Transverse colon (tissue), 4 donors: ENCODE data around the gene STX8.

Experiments
- EP300 ChIP-seq: sonication (generic); formaldehyde crosslinking; IDR thresholded peaks from one replicate; pipeline ENCODE4 v1.6.1; 2017; ENCODE audit warnings: antibody characterized with exemption, low read depth
- POLR2A ChIP-seq: fragments of 450-650 bp; IDR thresholded peaks from one replicate; pipeline ENCODE4 v1.6.1; 2016; ENCODE audit warnings: antibody characterized with exemption, mild to moderate bottlenecking, moderate library complexity
- POLR2AphosphoS5 ChIP-seq, 3 donors: sonication (generic); formaldehyde crosslinking; IDR thresholded peaks; one replicate each; pipeline ENCODE4 v1.6.1; 2016; ENCODE audit warnings: antibody characterized with exemption in 3 of 3
- TF ChIP-seq, protein P1 (sequence below), 5 experiments: fragments of 200-600 bp in 3 of 5; fragments of 450-650 bp in 2 of 5; sonication (generic) in 3 of 5; IDR thresholded peaks; 1 replicate in 2 of 5; 2 replicates in 3 of 5; pipeline ENCODE4 v1.5.1; 2016 to 2017; ENCODE audit warnings: antibody characterized with exemption in 5 of 5, inconsistent platforms in 3 of 5, mild to moderate bottlenecking in 2 of 5, moderate library complexity in 1 of 5

GRCh38 chr17:9544221-9544620 is 31.4 kb downstream of the STX8 start:
- TF ChIP-seq, protein P1, sequence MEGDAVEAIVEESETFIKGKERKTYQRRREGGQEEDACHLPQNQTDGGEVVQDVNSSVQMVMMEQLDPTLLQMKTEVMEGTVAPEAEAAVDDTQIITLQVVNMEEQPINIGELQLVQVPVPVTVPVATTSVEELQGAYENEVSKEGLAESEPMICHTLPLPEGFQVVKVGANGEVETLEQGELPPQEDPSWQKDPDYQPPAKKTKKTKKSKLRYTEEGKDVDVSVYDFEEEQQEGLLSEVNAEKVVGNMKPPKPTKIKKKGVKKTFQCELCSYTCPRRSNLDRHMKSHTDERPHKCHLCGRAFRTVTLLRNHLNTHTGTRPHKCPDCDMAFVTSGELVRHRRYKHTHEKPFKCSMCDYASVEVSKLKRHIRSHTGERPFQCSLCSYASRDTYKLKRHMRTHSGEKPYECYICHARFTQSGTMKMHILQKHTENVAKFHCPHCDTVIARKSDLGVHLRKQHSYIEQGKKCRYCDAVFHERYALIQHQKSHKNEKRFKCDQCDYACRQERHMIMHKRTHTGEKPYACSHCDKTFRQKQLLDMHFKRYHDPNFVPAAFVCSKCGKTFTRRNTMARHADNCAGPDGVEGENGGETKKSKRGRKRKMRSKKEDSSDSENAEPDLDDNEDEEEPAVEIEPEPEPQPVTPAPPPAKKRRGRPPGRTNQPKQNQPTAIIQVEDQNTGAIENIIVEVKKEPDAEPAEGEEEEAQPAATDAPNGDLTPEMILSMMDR (IDR thresholded peaks at IDR 0.05), result no peak
- TF ChIP-seq POLR2AphosphoS5 (IDR thresholded peaks at IDR 0.05) (no peak), EP300 (no peak), POLR2A (no peak)
